ENCODE results near the gene METTL1.

METTL1 gene

DNA sequence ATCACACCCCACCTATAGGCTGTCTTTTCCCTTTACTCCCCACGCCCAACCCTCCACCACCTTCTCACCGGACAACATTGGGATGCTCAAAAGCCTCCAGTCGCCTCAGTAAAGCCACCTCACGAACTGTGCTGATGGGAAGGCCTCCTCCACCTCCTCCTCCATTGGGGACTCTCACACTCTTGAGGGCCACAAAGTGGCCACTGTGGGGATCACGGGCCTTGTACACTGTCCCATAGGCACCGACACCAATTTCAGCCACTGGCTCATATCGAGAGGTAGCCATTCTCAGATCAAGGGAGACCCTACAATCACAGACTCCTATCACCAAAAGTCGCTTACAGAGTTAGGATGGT, 20.5 kb downstream of the METTL1 start:
- no peak for DNase-seq
- H3K4me3 ChIP-seq (ENCODE audit: low read depth, low read length), result peak overlapping the region; percentile 80
- no peaks in the 10 kb centered on the region for H3K9me3 ChIP-seq (ENCODE audit: severe bottlenecking)
- H3K27ac ChIP-seq, result peak overlapping the region; percentile 97
- TF ChIP-seq, protein P1, sequence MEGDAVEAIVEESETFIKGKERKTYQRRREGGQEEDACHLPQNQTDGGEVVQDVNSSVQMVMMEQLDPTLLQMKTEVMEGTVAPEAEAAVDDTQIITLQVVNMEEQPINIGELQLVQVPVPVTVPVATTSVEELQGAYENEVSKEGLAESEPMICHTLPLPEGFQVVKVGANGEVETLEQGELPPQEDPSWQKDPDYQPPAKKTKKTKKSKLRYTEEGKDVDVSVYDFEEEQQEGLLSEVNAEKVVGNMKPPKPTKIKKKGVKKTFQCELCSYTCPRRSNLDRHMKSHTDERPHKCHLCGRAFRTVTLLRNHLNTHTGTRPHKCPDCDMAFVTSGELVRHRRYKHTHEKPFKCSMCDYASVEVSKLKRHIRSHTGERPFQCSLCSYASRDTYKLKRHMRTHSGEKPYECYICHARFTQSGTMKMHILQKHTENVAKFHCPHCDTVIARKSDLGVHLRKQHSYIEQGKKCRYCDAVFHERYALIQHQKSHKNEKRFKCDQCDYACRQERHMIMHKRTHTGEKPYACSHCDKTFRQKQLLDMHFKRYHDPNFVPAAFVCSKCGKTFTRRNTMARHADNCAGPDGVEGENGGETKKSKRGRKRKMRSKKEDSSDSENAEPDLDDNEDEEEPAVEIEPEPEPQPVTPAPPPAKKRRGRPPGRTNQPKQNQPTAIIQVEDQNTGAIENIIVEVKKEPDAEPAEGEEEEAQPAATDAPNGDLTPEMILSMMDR (IDR thresholded peaks at IDR 0.05; ENCODE audit: low read depth, low read length), result no peak
- H3K36me3 ChIP-seq, result peaks cover 50% of the 10 kb centered on the region
- H3K27me3 ChIP-seq (ENCODE audit: insufficient read depth, low read depth, severe bottlenecking), result no peaks in the 10 kb centered on the region

DNA sequence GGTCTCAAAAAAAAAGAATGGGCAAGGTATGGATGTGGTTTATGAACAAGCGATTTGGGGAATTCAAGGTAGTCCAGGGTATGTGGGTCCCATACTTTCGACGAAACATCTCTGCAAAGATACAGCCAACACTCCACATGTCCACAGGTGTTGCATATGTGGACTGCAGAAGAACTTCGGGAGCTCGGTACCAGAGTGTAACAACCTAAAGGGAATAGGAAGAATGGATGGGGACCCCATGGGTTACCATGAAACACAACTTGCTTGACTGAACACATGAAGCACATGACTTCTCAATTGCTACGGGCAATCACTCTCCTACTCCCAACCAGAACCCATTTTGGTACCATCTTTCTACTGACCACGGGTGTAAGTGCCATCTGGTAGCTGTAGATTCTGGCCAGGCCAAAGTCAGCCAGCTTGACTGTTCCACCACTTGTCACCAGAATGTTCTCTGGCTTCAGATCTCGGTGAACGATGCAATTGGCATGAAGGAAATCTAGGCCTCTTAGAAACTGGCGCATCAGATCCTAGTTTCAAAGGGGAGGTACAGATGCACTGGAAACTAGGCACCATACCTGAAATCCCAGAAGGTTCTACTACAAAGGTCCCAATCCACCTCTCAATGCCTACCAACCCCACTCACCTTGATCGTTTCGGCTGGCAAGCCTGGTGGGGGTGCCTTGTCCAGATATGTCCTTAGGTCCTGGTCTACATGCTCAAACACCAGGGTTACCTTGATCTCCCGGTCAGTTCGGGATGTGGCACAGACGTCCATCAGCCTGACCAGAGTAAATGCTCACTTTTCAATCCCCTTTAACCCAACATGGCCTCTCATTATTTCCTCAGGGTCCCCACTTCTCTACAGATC, 21.1 kb downstream of the METTL1 start:
- DNase-seq, result no peak
- peak overlapping the region; percentile 80 for H3K4me3 ChIP-seq (ENCODE audit: low read depth, low read length)
- TF ChIP-seq, protein P1 (IDR thresholded peaks at IDR 0.05; ENCODE audit: low read depth, low read length), result no peak
- H3K27ac ChIP-seq, result peak overlapping the region; percentile 97
- H3K9me3 ChIP-seq (ENCODE audit: severe bottlenecking), result no peaks in the 10 kb centered on the region
- H3K36me3 ChIP-seq, result peaks cover 56% of the 10 kb centered on the region
- no peaks in the 10 kb centered on the region for H3K27me3 ChIP-seq (ENCODE audit: insufficient read depth, low read depth, severe bottlenecking)

DNA sequence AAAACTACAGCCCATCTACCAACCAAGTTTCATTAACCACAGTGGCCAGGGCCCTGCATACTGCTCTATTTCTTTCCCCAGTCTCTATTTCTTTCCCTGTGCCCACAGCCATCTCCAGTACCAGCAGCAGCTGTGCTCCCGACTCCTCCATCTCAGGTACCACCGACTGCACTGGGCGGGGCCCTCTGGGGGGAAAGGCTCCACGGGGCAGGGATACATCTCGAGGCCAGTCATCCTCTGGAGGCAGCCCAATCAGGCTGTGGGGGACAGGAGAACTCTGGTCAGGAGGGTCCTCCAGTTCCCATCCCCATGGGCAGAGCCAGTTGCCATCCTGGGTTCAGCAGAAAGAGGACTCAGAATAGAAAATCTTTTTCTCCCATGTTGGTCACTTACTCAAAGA, 22.8 kb downstream of the METTL1 start:
- DNase-seq, result no peak
- H3K27ac ChIP-seq, result no peak overlapping the region
- no peaks in the 10 kb centered on the region for H3K9me3 ChIP-seq (ENCODE audit: severe bottlenecking)
- H3K27me3 ChIP-seq (ENCODE audit: insufficient read depth, low read depth, severe bottlenecking), result no peaks in the 10 kb centered on the region
- H3K36me3 ChIP-seq, result peaks cover 60% of the 10 kb centered on the region
- TF ChIP-seq, protein P1 (IDR thresholded peaks at IDR 0.05; ENCODE audit: low read depth, low read length), result no peak
- H3K4me3 ChIP-seq (ENCODE audit: low read depth, low read length), result no peak overlapping the region

DNA sequence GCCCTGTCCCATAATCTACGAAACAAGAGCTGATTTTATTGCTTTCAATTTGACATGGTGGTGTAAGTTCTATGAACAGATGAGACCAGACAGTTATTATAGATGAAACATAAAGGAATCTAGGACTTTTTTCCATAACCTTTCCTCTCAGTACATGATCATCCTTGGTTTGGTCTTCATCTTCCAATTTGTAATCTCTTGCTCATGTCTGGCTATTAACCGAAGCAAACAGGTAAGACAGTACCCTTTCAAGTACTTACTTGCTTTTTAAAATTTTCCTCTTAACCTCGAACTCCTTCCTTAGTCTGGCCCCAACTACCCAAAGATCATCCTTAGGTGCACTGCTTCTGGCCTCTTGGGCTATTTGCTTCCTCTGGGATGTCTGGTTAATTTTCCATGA, 25.9 kb downstream of the METTL1 start:
- H3K36me3 ChIP-seq, result peaks cover 52% of the 10 kb centered on the region
- no peaks in the 10 kb centered on the region for H3K27me3 ChIP-seq (ENCODE audit: insufficient read depth, low read depth, severe bottlenecking)
- TF ChIP-seq, protein P1 (IDR thresholded peaks at IDR 0.05; ENCODE audit: low read depth, low read length), result no peak
- H3K4me3 ChIP-seq (ENCODE audit: low read depth, low read length), result no peak overlapping the region
- no peaks in the 10 kb centered on the region for H3K9me3 ChIP-seq (ENCODE audit: severe bottlenecking)
- DNase-seq, result no peak
- peak overlapping the region; percentile 93; the same call in 1 of the 2 replicates for H3K27ac ChIP-seq

DNA sequence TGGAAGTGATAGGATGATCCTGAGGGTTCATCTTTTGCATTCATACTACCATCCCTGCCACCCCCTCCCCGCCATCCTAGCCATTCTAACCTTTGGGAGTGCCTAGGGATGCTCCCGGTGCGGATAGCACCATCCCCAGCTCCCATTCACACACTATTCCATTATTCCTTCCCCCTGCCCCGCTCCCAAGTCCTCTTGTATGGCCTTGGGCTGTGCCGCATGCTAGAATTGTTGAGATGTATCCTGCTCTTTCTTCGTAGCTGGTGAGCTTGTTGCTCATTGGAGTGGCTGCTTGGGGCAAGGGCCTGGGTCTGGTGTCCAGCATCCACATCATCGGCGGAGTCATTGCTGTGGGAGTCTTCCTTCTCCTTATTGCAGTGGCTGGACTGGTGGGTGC, 26.4 kb downstream of the METTL1 start:
- Histone ChIP-seq H3K27ac (peak overlapping the region; percentile 93), H3K36me3 (peaks cover 47% of the 10 kb centered on the region), H3K27me3 (ENCODE audit: insufficient read depth, low read depth, severe bottlenecking) (no peaks in the 10 kb centered on the region), H3K4me3 (ENCODE audit: low read depth, low read length) (peak overlapping the region; percentile 84), H3K9me3 (ENCODE audit: severe bottlenecking) (no peaks in the 10 kb centered on the region)
- TF ChIP-seq, protein P1 (IDR thresholded peaks at IDR 0.05; ENCODE audit: low read depth, low read length), result no peak
- no peak for DNase-seq
